ENCODE measurements around the gene SSC5D.

- TF ChIP-seq POLR2A (IDR thresholded peaks at IDR 0.05; ENCODE audit: low read length) (no peak), GATA1 (IDR thresholded peaks at IDR 0.05; ENCODE audit: low read depth, low read length) (no peak)
Measured at GRCh38 chr19:55482156-55482961, 5.9 kb upstream of the SSC5D start.

Measured in erythroblast (primary cell).